PFSK-1 (cell line): Measurements from ENCODE around the gene HOXA13.

Experiments
- TAF1 ChIP-seq: IDR thresholded peaks from 2 replicates; pipeline ENCODE4 v1.6.1; 2012; ENCODE audit warnings: low read length, control low read depth, borderline replicate concordance; ENCODE audit not compliant: insufficient read depth
- TF ChIP-seq, protein P1 (sequence below), 2 experiments: IDR thresholded peaks; 2 replicates each; pipeline versions ENCODE4 v1.6.1 to v1.8.0; 2011 to 2012; ENCODE audit warnings: low read depth in 2 of 2, low read length in 2 of 2, control low read depth in 1 of 2, inconsistent platforms in 1 of 2, mild to moderate bottlenecking in 1 of 2, moderate library complexity in 1 of 2; ENCODE audit not compliant: insufficient read depth in 1 of 2

DNA sequence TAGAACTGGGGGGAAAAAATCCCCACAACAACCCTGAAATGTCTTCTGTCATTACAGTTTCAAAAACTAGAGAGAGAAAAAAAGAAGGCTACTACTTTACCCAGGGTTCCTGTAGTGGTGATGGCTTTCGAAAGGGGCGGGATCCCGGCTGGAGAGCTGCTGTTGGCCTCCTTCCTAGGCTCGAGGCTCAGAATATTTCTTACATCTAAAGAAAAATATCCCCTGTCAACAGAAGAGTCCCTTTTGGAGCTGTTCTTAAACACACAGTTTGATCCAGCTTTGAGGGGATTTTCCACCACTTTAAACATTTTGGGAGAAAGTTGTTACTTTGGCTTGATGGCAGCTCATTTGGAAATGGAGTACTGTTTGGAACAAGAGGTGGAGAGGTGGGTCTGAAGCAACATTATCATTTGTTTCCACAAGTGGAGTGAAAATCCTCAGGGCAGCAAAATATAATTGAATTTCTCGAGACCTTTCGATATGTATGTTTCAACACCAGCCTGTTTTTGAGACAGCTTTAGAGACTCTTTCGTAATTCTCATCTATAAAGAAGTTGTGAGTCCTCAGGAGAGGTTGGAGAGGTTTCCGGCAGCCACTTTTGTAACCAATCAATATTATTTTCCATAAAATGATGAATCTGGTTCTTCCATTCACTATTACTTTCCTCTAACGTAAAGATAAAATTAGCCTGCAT, 5.1 kb downstream of the HOXA13 start:
- no peak for TF ChIP-seq TAF1
- TF ChIP-seq, protein P1, sequence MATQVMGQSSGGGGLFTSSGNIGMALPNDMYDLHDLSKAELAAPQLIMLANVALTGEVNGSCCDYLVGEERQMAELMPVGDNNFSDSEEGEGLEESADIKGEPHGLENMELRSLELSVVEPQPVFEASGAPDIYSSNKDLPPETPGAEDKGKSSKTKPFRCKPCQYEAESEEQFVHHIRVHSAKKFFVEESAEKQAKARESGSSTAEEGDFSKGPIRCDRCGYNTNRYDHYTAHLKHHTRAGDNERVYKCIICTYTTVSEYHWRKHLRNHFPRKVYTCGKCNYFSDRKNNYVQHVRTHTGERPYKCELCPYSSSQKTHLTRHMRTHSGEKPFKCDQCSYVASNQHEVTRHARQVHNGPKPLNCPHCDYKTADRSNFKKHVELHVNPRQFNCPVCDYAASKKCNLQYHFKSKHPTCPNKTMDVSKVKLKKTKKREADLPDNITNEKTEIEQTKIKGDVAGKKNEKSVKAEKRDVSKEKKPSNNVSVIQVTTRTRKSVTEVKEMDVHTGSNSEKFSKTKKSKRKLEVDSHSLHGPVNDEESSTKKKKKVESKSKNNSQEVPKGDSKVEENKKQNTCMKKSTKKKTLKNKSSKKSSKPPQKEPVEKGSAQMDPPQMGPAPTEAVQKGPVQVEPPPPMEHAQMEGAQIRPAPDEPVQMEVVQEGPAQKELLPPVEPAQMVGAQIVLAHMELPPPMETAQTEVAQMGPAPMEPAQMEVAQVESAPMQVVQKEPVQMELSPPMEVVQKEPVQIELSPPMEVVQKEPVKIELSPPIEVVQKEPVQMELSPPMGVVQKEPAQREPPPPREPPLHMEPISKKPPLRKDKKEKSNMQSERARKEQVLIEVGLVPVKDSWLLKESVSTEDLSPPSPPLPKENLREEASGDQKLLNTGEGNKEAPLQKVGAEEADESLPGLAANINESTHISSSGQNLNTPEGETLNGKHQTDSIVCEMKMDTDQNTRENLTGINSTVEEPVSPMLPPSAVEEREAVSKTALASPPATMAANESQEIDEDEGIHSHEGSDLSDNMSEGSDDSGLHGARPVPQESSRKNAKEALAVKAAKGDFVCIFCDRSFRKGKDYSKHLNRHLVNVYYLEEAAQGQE (IDR thresholded peaks at IDR 0.05; ENCODE audit: insufficient read depth in 1 of 2, low read depth in 2 of 2, low read length in 2 of 2): no peak
